ENCODE measurements around the gene SLC9A2.

SLC9A2 gene

GRCh38 chr2:102618452-102619413 lies 620 bp upstream of the SLC9A2 start:
- DNase-seq (ENCODE audit: low read depth), result peak; percentile 43
- H3K4me3 ChIP-seq (ENCODE audit: low read depth, low read length), result peak overlapping the region; percentile 47
- TF ChIP-seq CTCF (IDR thresholded peaks at IDR 0.05; ENCODE audit: insufficient read depth, low read depth, low read length, missing control alignments), result no peak

- peak overlapping the region; percentile 51 for H3K4me3 ChIP-seq (ENCODE audit: low read depth, low read length)
- no peak for TF ChIP-seq CTCF (IDR thresholded peaks at IDR 0.05; ENCODE audit: insufficient read depth, low read depth, low read length, missing control alignments)
- peak; percentile 24 for DNase-seq (ENCODE audit: low read depth)
Observed at GRCh38 chr2:102620332-102620731, 979 bp downstream of the SLC9A2 start.

DNA sequence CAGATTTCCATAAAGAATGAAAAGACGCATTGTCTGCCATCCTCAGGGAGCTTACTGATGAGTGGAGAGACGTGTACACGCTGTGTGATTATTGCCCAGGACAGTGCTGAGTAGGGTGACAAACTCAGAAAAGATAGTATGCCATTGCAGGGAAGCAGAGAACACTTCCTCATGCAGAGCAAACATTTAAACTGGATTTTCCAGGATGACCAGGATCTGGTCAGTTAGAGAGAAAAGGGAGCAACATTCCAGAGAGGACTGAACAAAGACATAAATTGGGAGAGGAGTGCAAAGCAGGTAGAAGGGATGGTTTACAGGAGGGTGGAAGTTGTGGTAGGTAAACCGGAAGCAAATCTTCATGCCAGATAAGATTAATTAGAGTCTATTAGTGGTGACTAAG lies 2.3 kb downstream of the SLC9A2 start:
- TF ChIP-seq CTCF (IDR thresholded peaks at IDR 0.05; ENCODE audit: insufficient read depth, low read depth, low read length, missing control alignments), result no peak
- DNase-seq (ENCODE audit: low read depth), result no peak
- H3K4me3 ChIP-seq (ENCODE audit: low read depth, low read length), result peak overlapping the region; percentile 19

- TF ChIP-seq CTCF (IDR thresholded peaks at IDR 0.05; ENCODE audit: insufficient read depth, low read depth, low read length, missing control alignments), result no peak
Observed at GRCh38 chr2:102622646-102623045, 3.3 kb downstream of the SLC9A2 start.

DNA sequence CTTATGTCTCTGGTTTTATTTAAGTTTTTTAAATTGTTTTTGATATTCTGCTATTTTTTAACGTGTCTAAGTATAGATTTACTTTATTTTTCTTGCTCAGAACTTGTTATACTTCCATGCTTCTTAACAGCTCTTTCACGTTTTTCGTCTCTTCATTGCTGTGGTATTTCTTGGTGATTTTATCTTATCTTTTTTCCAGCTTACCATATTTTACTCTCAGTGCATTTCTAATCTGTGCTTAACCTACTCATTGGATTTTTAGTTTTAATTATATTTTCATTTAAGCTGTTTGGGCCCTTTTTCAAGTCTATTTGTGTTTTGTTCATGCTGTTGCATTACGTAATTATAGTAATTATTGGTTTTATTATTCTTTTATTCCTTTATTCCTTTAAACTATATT lies 11.1 kb downstream of the SLC9A2 start:
- DNase-seq (ENCODE audit: low read depth), result no peak
- no peak for TF ChIP-seq CTCF (IDR thresholded peaks at IDR 0.05; ENCODE audit: insufficient read depth, low read depth, low read length, missing control alignments)
- no peak overlapping the region for H3K4me3 ChIP-seq (ENCODE audit: low read depth, low read length)

More at GRCh38 chr2:102622646-102623045, 3.3 kb downstream of the SLC9A2 start:
- peak; percentile 74 for DNase-seq (ENCODE audit: low read depth)
- H3K4me3 ChIP-seq (ENCODE audit: low read depth, low read length), result peak overlapping the region; percentile 37

- H3K4me3 ChIP-seq (ENCODE audit: low read depth, low read length), result no peak overlapping the region
- peak; percentile 49 for DNase-seq (ENCODE audit: low read depth)
- no peak for TF ChIP-seq CTCF (IDR thresholded peaks at IDR 0.05; ENCODE audit: insufficient read depth, low read depth, low read length, missing control alignments)
Observed at GRCh38 chr2:102632380-102633175, 13.2 kb downstream of the SLC9A2 start.

All from GM12865 (cell line).